ENCODE results near the gene SLC38A11. TPM values are rescaled to one million over a fixed set of nuclear protein-coding genes. Genes with fewer than 3 reads are reported as not detected.

The SLC38A11 gene
- total and polyA plus RNA-seq, 7 donors: 0.07 to 1.6 (median 0.52) TPM

DNA sequence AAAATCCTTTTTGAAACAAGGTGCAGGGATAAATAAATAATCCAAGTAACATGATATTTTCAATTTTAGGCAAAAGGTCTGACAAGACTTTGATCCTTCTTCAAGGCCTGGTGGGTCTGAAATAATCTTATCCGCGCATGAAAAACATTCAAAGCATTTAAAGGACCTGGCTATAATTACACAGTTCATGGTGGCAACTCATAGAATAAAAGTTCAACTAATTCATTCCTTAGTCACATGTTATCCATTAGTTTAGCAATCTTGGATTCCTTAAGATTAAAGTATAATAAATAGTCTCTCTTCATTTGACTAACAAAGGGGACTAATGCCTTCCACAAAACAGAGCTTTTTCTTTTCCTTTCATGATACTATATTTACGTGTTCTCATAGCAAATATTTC is 21.0 kb upstream of the SLC38A11 start:
- Histone ChIP-seq H3K4me3 (no peak overlapping the region), H3K27me3 (ENCODE audit: insufficient read depth in 3 of 3, low read length in 2 of 3) (no peaks in the 10 kb centered on the region), H3K9me3 (no peaks in the 10 kb centered on the region), H3K4me1 (no peaks in the 10 kb centered on the region), H3K27ac (no peak overlapping the region), H3K36me3 (ENCODE audit: insufficient read depth in 1 of 2, low read depth in 1 of 2) (no peaks in the 10 kb centered on the region)
- no peak for ATAC-seq
- intact Hi-C loops (cut with DNase I): no loop called here
- DNase-seq: no peak
- WGBS, 3 donors: 57 to 62% (median 60%) methylated on average over 3 of the region's 3 CpGs
- TF ChIP-seq, protein P1, sequence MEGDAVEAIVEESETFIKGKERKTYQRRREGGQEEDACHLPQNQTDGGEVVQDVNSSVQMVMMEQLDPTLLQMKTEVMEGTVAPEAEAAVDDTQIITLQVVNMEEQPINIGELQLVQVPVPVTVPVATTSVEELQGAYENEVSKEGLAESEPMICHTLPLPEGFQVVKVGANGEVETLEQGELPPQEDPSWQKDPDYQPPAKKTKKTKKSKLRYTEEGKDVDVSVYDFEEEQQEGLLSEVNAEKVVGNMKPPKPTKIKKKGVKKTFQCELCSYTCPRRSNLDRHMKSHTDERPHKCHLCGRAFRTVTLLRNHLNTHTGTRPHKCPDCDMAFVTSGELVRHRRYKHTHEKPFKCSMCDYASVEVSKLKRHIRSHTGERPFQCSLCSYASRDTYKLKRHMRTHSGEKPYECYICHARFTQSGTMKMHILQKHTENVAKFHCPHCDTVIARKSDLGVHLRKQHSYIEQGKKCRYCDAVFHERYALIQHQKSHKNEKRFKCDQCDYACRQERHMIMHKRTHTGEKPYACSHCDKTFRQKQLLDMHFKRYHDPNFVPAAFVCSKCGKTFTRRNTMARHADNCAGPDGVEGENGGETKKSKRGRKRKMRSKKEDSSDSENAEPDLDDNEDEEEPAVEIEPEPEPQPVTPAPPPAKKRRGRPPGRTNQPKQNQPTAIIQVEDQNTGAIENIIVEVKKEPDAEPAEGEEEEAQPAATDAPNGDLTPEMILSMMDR (IDR thresholded peaks at IDR 0.05): no peak

DNA sequence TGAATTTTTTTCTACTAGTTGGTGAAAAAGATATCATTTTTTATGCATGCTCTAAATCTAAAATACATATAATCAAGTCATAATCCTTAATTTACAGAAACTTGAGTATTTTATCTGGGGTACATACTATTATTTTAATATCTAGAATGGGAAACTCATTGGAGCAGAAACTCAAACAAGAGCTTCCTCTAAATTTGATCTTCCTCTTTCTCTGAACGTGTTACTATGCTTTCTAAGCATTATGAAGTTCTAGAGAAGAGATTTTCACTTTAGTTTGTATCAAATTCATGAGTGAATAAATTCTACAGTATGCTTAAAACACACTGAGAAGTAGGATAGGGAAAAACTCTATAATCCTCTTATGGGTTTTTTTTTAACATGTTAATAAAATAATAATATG is 20.6 kb upstream of the SLC38A11 start:
- no peak for DNase-seq
- Histone ChIP-seq H3K4me1 (no peaks in the 10 kb centered on the region), H3K27me3 (ENCODE audit: insufficient read depth in 3 of 3, low read length in 2 of 3) (no peaks in the 10 kb centered on the region), H3K27ac (no peak overlapping the region), H3K9me3 (no peaks in the 10 kb centered on the region), H3K36me3 (ENCODE audit: insufficient read depth in 1 of 2, low read depth in 1 of 2) (no peaks in the 10 kb centered on the region), H3K4me3 (no peak overlapping the region)
- 21 to 25% (median 24%) methylated on average over 1 of the region's 1 CpG for WGBS, 3 donors
- intact Hi-C loops (cut with DNase I): no loop called here
- TF ChIP-seq, protein P1 (IDR thresholded peaks at IDR 0.05): no peak
- no peak for ATAC-seq

DNA sequence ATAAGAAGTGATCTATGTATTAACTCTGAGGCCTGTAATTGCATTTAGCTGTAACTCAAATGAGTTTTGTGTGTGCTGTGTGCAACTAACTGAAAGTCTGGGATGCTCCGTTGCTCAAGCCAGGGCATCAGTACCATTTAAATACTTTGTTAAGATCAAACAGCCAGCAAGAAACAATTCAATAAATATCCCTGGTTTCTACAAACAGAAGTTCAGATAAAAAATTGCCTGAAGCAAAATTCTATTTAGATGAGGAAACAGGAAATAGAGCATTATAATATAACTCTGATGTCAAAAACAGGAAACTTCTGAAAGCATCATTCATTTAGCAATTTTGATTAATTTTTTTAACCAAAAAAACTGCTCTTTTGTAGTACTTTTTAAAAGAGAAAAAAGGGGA is 18.9 kb upstream of the SLC38A11 start:
- intact Hi-C loops (cut with DNase I): no loop called here
- ATAC-seq (no peak), DNase-seq (no peak)
- TF ChIP-seq, protein P1 (IDR thresholded peaks at IDR 0.05): no peak
- H3K27me3 ChIP-seq (ENCODE audit: insufficient read depth in 3 of 3, low read length in 2 of 3): no peaks in the 10 kb centered on the region
- WGBS, 3 donors: 49 to 76% (median 68%) methylated on average over 1 of the region's 1 CpG
- H3K4me1 ChIP-seq: no peaks in the 10 kb centered on the region
- no peak overlapping the region for H3K4me3 ChIP-seq
- no peaks in the 10 kb centered on the region for H3K36me3 ChIP-seq (ENCODE audit: insufficient read depth in 1 of 2, low read depth in 1 of 2)
- no peak overlapping the region for H3K27ac ChIP-seq
- H3K9me3 ChIP-seq: no peaks in the 10 kb centered on the region

DNA sequence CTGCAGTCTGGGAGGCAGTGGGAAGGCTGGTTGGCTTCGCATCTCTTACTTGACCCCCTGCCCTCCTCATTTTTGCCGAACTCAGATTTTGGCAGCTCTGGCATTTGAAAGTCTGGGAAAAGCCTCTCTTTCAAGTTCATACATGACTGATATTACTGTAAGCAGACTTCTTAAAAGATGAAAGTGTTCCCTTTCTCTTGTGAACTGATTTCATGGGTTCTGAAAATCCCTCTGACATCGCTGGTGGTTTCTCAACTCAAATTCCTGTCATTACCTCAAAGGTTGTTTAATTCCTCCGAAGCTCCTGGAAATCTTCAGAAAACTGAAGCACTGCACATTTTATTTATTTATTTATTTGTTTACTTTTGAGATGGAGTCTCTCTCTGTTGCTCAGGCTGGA is 16.9 kb upstream of the SLC38A11 start:
- no peak overlapping the region for H3K27ac ChIP-seq
- WGBS, 3 donors: 50 to 66% (median 57%) methylated on average over 4 of the region's 4 CpGs
- H3K27me3 ChIP-seq (ENCODE audit: insufficient read depth in 3 of 3, low read length in 2 of 3): no peaks in the 10 kb centered on the region
- DNase-seq: no peak
- H3K4me3 ChIP-seq: no peak overlapping the region
- no peaks in the 10 kb centered on the region for H3K4me1 ChIP-seq
- H3K9me3 ChIP-seq: no peaks in the 10 kb centered on the region
- H3K36me3 ChIP-seq (ENCODE audit: insufficient read depth in 1 of 2, low read depth in 1 of 2): no peaks in the 10 kb centered on the region
- TF ChIP-seq, protein P1 (IDR thresholded peaks at IDR 0.05): no peak
- intact Hi-C loops (cut with DNase I): no loop called here
- no peak for ATAC-seq

DNA sequence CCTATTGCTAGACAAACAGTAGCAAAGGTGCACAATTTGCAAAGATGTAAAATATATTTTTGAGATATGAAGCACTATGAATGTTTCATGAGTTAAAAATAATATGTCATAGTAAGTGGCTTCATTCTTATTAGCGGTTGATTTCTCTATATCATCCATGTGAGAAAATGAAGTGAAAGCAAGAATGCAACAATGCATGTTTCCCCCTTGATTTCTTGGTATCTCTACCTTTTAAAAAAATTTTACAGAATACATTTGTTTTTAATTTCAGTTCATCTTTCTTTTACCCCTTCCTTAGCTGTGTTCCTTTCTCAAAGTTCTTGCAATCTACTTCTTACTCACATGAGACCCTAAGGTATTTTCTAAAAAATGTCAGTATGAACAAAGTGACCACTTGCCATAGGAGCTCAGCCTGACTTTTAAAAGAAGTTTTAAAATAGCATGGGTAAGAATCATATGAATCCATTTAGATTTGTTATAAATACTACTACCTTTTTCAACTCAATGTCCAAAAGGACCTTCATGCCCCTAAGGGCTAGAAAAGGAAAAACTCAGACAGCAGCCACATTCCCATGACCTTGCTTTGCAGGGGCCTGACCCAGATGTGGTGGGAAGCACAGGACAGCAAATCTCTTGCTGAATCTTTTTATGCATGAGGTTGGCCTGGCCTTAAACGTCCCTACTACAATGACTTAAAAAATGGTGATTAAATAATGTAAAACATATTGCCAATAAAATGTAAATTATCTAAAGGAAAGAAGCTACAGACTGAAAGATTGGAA is 14.8 kb upstream of the SLC38A11 start:
- intact Hi-C loops (cut with DNase I): no loop called here
- Histone ChIP-seq H3K27ac (no peak overlapping the region), H3K4me3 (no peak overlapping the region), H3K9me3 (no peaks in the 10 kb centered on the region), H3K27me3 (ENCODE audit: insufficient read depth in 3 of 3, low read length in 2 of 3) (no peaks in the 10 kb centered on the region), H3K4me1 (no peaks in the 10 kb centered on the region), H3K36me3 (ENCODE audit: insufficient read depth in 1 of 2, low read depth in 1 of 2) (no peaks in the 10 kb centered on the region)
- ATAC-seq (no peak), DNase-seq (no peak)
- TF ChIP-seq, protein P1 (IDR thresholded peaks at IDR 0.05): no peak
- 67 to 72% (median 67%) methylated on average over 2 of the region's 2 CpGs for WGBS, 3 donors

All from psoas muscle (tissue), 8 donors.